Body of pancreas (tissue), 4 donors: ENCODE measurements around the gene CLPTM1L.

ENCODE experiments used
- CTCF ChIP-seq, 7 experiments: fragments of 450-650 bp in 4 of 7; fragments of 200-600 bp in 3 of 7; sonication (generic) in 3 of 7; IDR thresholded peaks; one replicate each; pipeline ENCODE4 v1.5.1; 2016 to 2019; ENCODE audit warnings: antibody characterized with exemption in 7 of 7
- POLR2A ChIP-seq, 3 donors: fragments of 450-650 bp; IDR thresholded peaks; one replicate each; pipeline ENCODE4 v1.6.1; 2016; ENCODE audit warnings: antibody characterized with exemption in 3 of 3, mild to moderate bottlenecking in 2 of 3

- TF ChIP-seq CTCF (IDR thresholded peaks at IDR 0.05) (no peak), POLR2A (IDR thresholded peaks at IDR 0.05) (no peak)
Measured at GRCh38 chr5:1330847-1331831, 13.8 kb downstream of the CLPTM1L start.
